GM19455 (cell line): ENCODE data around the gene DEFB127.
"Not testable (repeated sequence)": the region's sequence is repeated elsewhere in the genome, so short reads cannot be mapped to it uniquely, and the experiment has no call there.

Source experiments
- ATAC-seq: cut with Tn5 transposase; IDR thresholded peaks from one replicate; pipeline ENCODE4 v1.9.1; 2021; ENCODE audit not compliant: unreplicated experiment

DEFB127 gene

GRCh38 chr20:157154-157553 is at the start of gene DEFB127:
TSS of gene DEFB127 (plus strand) at chr20:157454. CDS start at chr20:157545, 91 bp downstream.
- ATAC-seq = no peak

GRCh38 chr20:112396-112795 is 44.9 kb upstream of the DEFB127 start:
- ATAC-seq = no peak

DNA sequence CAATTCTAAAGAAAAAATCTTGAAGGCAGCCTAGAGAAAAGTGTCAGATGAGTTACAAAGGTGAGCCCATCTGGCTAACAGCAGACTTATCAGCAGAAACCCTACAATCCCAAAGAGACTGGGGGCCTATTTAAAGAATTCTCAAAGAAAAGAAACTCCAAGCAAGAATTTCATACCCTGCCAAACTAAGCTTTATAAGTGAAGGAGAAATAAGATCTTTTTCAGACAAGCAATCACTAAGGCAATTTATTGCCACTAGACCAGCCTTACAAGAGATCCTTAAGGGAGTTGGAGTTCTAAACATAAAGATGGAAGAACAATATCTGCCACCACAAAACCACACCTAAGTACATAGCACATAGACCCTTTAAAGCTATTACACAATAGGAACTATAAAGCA is 39.7 kb upstream of the DEFB127 start:
- ATAC-seq = no peak

- not testable (repeated sequence) for ATAC-seq
Measured at GRCh38 chr20:129786-130323, 27.4 kb upstream of the DEFB127 start.

GRCh38 chr20:137668-138490 is 19.4 kb upstream of the DEFB127 start:
- ATAC-seq = no peak

- ATAC-seq = no peak
Measured at GRCh38 chr20:142290-142689, 15.0 kb upstream of the DEFB127 start, which contains the start of gene DEFB126. TSS of gene DEFB126 (plus strand) at chr20:142590. CDS start at chr20:142629, 39 bp downstream.

- no peak for ATAC-seq
Measured at GRCh38 chr20:145877-146276, 11.4 kb upstream of the DEFB127 start.

DNA sequence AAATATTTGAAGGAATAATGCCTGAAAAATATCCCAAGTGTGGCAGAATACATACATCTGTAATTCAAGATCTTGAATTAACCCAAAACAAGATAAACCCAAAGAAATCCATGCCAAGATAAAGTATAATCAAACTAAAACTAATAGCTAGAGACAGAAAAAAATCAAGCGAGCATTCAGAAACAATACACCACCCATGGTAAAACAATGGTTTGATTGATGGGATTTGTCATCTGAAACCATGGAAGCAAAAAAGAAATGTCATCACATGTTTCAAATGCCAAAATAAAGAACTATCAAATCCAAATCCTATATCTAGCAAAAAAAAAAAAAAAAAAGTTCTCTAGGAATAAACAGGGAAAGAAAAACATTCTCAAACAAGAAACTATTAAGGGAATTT is 5.1 kb upstream of the DEFB127 start:
- no peak for ATAC-seq

DNA sequence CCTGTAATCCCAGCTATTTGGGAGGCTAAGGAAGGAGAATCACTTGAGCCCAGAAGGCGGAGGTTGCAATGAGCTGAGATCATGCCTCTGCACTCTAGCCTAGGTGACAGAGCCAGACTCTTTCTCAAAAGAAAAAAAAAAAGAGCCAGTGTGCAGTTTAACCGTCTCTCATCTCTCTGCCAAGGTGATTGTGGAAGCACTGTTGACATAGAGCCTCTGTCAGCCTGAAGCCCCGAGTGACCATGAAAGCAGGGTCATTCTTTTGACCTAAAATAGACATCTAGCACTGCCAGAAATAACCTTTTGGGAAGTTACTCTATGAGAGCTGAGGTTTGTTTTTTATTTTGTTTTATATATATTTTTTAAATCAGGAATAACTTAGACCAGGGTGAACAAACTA is 7.4 kb downstream of the DEFB127 start:
- ATAC-seq = no peak

DNA sequence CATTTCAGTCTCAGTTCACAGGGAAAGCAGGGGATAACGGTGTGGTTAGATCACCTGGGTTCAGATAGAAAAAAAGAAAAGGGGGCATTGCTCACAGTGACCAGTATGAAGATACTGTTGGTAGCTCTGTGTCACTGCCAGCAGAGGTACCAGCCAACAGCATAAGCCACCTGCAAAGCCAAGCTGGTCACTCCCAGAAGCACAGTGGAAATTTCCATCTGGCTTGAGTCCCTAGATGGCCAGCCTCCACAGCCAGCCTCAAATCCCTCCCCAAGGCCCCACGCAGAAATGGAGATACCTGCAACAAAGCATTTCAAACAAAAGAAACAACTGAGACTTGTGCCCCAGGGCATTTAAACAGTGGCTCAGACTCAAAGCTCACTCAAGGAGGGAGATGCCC is 11.6 kb downstream of the DEFB127 start:
- ATAC-seq = no peak

DNA sequence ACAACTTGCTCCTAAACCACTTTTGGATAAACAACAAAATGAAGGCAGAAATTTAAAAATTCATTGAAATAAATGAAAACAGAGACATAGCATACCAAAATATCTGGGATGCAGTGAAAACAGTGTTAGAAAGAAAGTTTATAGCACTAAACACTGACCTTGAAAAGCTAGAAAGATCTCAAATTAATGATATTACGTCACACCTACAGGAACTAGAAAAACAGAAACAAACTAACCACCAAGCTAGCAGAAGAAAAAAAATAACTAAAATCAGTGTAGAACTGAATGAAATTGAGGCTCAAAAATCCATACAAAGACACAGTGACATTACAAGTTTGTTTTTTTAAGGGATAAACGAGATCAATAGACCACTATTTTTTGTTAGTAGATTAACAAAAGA is 27.0 kb downstream of the DEFB127 start:
- ATAC-seq = no peak

DNA sequence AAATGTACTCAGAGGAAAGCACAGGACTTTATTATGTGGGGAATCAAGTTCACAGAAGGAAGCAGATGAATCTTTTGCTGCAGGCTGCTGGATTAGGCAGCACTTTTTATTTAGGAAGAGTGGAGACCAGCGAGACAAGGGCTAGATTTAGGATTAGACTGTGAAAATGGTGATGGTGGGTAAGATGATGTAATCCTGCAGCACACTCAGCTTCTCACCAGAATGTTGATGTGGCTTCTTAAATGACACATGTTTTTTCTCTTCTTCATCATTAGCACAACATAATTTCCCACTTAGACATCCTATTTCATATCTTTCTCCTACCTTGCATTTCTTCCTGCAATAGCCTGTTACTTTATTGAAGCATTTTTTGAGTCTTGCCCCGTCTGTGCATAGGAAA is 30.5 kb downstream of the DEFB127 start:
- ATAC-seq = no peak

DNA sequence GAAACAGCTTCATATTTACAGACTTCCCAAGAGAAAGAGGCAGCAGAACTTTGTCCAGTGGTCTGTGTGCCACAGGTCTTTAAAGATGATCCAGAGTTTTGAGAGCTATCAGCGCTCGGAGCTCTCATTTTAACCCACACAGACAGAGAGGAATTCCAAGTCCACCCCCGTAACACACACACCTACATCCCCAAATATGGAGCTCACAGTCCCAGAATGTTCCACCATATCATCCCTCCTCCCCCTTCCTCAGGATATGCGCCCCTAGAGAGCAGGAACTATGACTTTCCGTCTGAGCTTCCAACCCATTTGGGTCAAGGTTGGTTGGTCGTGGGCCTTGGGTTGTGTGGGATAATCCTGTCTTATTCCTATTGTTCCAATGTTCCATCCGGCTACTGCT is 32.4 kb downstream of the DEFB127 start, which contains the start of gene DEFB128:
Gene DEFB128 (minus strand): TSS at position 101 of the 400 bp plus-strand sequence. CDS start 88 bp downstream, at position 13.
- ATAC-seq = no peak

GRCh38 chr20:198225-198624 is 41.0 kb downstream of the DEFB127 start:
- no peak for ATAC-seq

DNA sequence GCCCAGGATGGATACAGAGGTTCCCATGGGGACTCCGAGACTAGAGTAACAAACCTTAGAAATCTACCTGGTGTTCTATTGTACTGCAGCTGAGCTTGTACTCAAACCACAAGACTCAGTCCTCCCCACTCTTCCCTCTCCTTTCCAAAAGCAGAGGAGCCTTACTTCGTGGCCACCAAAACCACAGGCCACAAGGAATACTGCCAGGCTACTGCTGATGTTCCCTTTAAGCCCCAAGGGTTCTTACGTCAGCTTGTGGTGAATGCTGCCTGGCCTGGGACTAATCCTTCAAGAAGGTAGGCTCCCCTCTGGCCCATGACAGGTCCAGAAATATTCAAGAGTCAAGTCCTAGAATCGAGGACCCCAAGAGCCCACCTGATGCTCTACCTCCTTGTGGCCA is 42.7 kb downstream of the DEFB127 start:
- no peak for ATAC-seq

GRCh38 chr20:203630-204029 is 46.4 kb downstream of the DEFB127 start:
- ATAC-seq = not testable (repeated sequence)
